Naive thymus-derived CD4-positive, alpha-beta T cell (primary cell): ENCODE measurements around the gene TSKU. TPM values are rescaled to one million over a fixed set of nuclear protein-coding genes. Genes with fewer than 3 reads are reported as not detected.
A peak's percentile ranks its signal among the peaks of the same experiment; 100 is the strongest.

ENCODE experiments used
- ATAC-seq: fragments of 150-1000 bp; cut with Tn5 transposase; 2 replicates; pipeline ENCODE4 v1.10.0; 2021; ENCODE audit warnings: mild to moderate bottlenecking, moderate library complexity
- CTCF ChIA-PET: fragments of 350-600 bp; sonication (Branson Sonifier 250); formaldehyde crosslinking; loops from one replicate; lab custom pipeline; 2021; ENCODE audit warnings: antibody characterized with exemption; lab: Charles Lee
- POLR2A ChIA-PET: fragments of 350-600 bp; sonication (Branson Sonifier 250); formaldehyde crosslinking; loops from one replicate; lab custom pipeline; 2021; ENCODE audit warnings: antibody characterized with exemption, inconsistent platforms; lab: Charles Lee
- DNase-seq, 9 donors: peaks; one replicate each; pipeline versions ENCODE4 v3.0.0 to v3.0.0-alpha.2; 2020 to 2022; ENCODE audit warnings: mixed read lengths in 1 of 9
- H3K27ac ChIP-seq: one replicate; pipeline ENCODE4 v1.7.0; 2013; ENCODE audit warnings: mild to moderate bottlenecking, low read depth, low read length, moderate library complexity
- H3K27me3 ChIP-seq, 2 donors: one replicate each; pipeline ENCODE4 v1.7.0; 2013; ENCODE audit warnings: low read length in 2 of 2, mild to moderate bottlenecking in 2 of 2, moderate library complexity in 2 of 2; ENCODE audit not compliant: control insufficient read depth in 2 of 2, insufficient read depth in 2 of 2
- H3K36me3 ChIP-seq, 3 experiments: 1 replicate in 2 of 3; 2 replicates in 1 of 3; pipeline ENCODE4 v1.7.0; 2013; ENCODE audit warnings: low read length in 3 of 3, mild to moderate bottlenecking in 3 of 3, moderate library complexity in 1 of 3; ENCODE audit not compliant: insufficient read depth in 3 of 3, control insufficient read depth in 2 of 3
- H3K4me1 ChIP-seq, 2 donors: one replicate each; pipeline ENCODE4 v1.7.0; 2013; ENCODE audit warnings: low read length in 2 of 2, mild to moderate bottlenecking in 2 of 2, moderate library complexity in 1 of 2; ENCODE audit not compliant: control insufficient read depth in 2 of 2, insufficient read depth in 2 of 2
- H3K4me3 ChIP-seq: 2 replicates; pipeline ENCODE4 v1.7.0; 2013; ENCODE audit warnings: mild to moderate bottlenecking, low read length
- H3K9me3 ChIP-seq, 3 experiments: 1 replicate in 2 of 3; 2 replicates in 1 of 3; pipeline ENCODE4 v1.7.0; 2013; ENCODE audit warnings: low read length in 3 of 3; ENCODE audit not compliant: control insufficient read depth in 2 of 3
- H3K27ac Mint-ChIP-seq, 9 donors: one replicate each; pipeline ENCODE4 v1.8.0; 2020 to 2022; ENCODE audit warnings: mixed read lengths in 9 of 9, mild to moderate bottlenecking in 8 of 9, moderate library complexity in 5 of 9, inconsistent platforms in 2 of 9
- H3K27me3 Mint-ChIP-seq, 5 donors: one replicate each; pipeline ENCODE4 v1.8.0; 2021 to 2022; ENCODE audit warnings: mixed read lengths in 5 of 5, mild to moderate bottlenecking in 1 of 5
- H3K36me3 Mint-ChIP-seq, 5 donors: one replicate each; pipeline ENCODE4 v1.8.0; 2020 to 2022; ENCODE audit warnings: mixed read lengths in 5 of 5, mild to moderate bottlenecking in 3 of 5, inconsistent platforms in 1 of 5
- H3K4me1 Mint-ChIP-seq, 7 donors: one replicate each; pipeline ENCODE4 v1.8.0; 2020 to 2022; ENCODE audit warnings: mixed read lengths in 7 of 7, mild to moderate bottlenecking in 3 of 7, inconsistent platforms in 1 of 7
- H3K4me3 Mint-ChIP-seq, 10 donors: one replicate each; pipeline ENCODE4 v1.8.0; 2020 to 2022; ENCODE audit warnings: mild to moderate bottlenecking in 10 of 10, mixed read lengths in 10 of 10, moderate library complexity in 6 of 10, inconsistent platforms in 2 of 10
- H3K9me3 Mint-ChIP-seq, 11 donors: one replicate each; pipeline ENCODE4 v1.8.0; 2020 to 2022; ENCODE audit warnings: mixed read lengths in 11 of 11, mild to moderate bottlenecking in 4 of 11, inconsistent platforms in 1 of 11, moderate library complexity in 1 of 11
- intact Hi-C, 2 donors: fragments of 100-400 bp; cut with micrococcal nuclease; formaldehyde crosslinking; loops; one replicate each; pipeline ENCODE4 v1.15.1; 2023
- polyA plus RNA-seq, 2 donors: library from polyadenylated mRNA; unstranded; fragments of 300-500 nt; fragmentation: Illumina TruSeq; gene quantifications; one replicate each; pipeline ENCODE4 v1.2.3, GENCODE V29; 2021
- total RNA-seq, 6 experiments: library from RNA in 5 of 6; stranded (reverse) in 5 of 6; gene quantifications; 1 replicate in 5 of 6; 2 replicates in 1 of 6; pipeline ENCODE4 v1.2.3 and lab custom pipeline; 2021 to 2026

The TSKU gene
- total and polyA plus RNA-seq, 7 experiments from 2014 or later = 0.13 to 1.5 TPM; not detected in 5

- Mint-ChIP-seq H3K4me3 (peak overlapping the region; percentile 16 to 66 (median 56)), H3K27me3 (peaks cover 4 to 19% (median 8%) of the 10 kb centered on the region in 5 donors), H3K4me1 (peaks cover 4 to 20% (median 17%) of the 10 kb centered on the region in 7 donors), H3K27ac (peak overlapping the region in 3 of 9 donors; percentile 9 to 54 (median 24)), H3K36me3 (no peaks in the 10 kb centered on the region), H3K9me3 (no peaks in the 10 kb centered on the region)
- DNase-seq = peak; percentile 60 to 80 (median 76)
- ATAC-seq = peak; percentile 93
- Histone ChIP-seq H3K27ac (no peak overlapping the region), H3K9me3 (no peaks in the 10 kb centered on the region), H3K4me3 (peak overlapping the region; percentile 21), H3K27me3 (no peaks in the 10 kb centered on the region), H3K36me3 (no peaks in the 10 kb centered on the region), H3K4me1 (peaks cover 0 to 13% of the 10 kb centered on the region in 2 donors)
- ChIA-PET POLR2A (no interaction called here), CTCF (interaction anchor here (0.7 to 3.0 kb wide), 8 partner anchors 16 to 1916 kb away, joined by 3 to 19 read pairs (median 4); no protein-coding TSS in a partner anchor)
- intact Hi-C loops = loop anchor here (1.0 kb wide), 3 partner anchors 17 to 78 kb away; no protein-coding TSS in a partner anchor
Observed at GRCh38 chr11:76799066-76799804, 16.1 kb downstream of the TSKU start.

- H3K27me3 ChIP-seq = no peaks in the 10 kb centered on the region
- DNase-seq = no peak
- no peak overlapping the region for H3K4me3 ChIP-seq
- H3K9me3 Mint-ChIP-seq = no peaks in the 10 kb centered on the region
- no peaks in the 10 kb centered on the region for H3K9me3 ChIP-seq
- H3K27ac Mint-ChIP-seq = no peak overlapping the region
- CTCF ChIA-PET = interaction anchor here (1.0 to 1.7 kb wide), 3 partner anchors 66 to 118 kb away, joined by 5 to 9 read pairs (median 5); no protein-coding TSS in a partner anchor
- H3K4me1 ChIP-seq = peaks cover 0 to 16% of the 10 kb centered on the region in 2 donors
- H3K36me3 ChIP-seq = no peaks in the 10 kb centered on the region
- no peak overlapping the region for H3K27ac ChIP-seq
- intact Hi-C loops = no loop called here
- POLR2A ChIA-PET = interaction anchor here (0.6 kb wide), 1 partner anchor 64 kb away, joined by 3 read pairs; no protein-coding TSS in a partner anchor
- ATAC-seq = no peak
- H3K4me3 Mint-ChIP-seq = no peak overlapping the region
- peaks cover 8 to 19% (median 11%) of the 10 kb centered on the region in 5 donors for H3K27me3 Mint-ChIP-seq
- H3K36me3 Mint-ChIP-seq = no peaks in the 10 kb centered on the region
- H3K4me1 Mint-ChIP-seq = peaks cover 9 to 30% (median 28%) of the 10 kb centered on the region in 7 donors
Observed at GRCh38 chr11:76800466-76801200, 17.5 kb downstream of the TSKU start.

- intact Hi-C loops = no loop called here
Observed at GRCh38 chr11:76801225-76801624, 18.1 kb downstream of the TSKU start.

GRCh38 chr11:76801736-76802135 lies 18.6 kb downstream of the TSKU start:
- Histone ChIP-seq H3K36me3 (no peaks in the 10 kb centered on the region), H3K27ac (no peak overlapping the region), H3K27me3 (no peaks in the 10 kb centered on the region), H3K4me3 (no peak overlapping the region), H3K9me3 (no peaks in the 10 kb centered on the region), H3K4me1 (peaks cover 0 to 16% of the 10 kb centered on the region in 2 donors)
- DNase-seq = no peak
- Mint-ChIP-seq H3K27me3 (peaks cover 8 to 29% (median 21%) of the 10 kb centered on the region in 5 donors), H3K27ac (no peak overlapping the region), H3K4me1 (peaks cover 9 to 40% (median 31%) of the 10 kb centered on the region in 7 donors), H3K9me3 (no peaks in the 10 kb centered on the region), H3K36me3 (no peaks in the 10 kb centered on the region), H3K4me3 (no peak overlapping the region)
- ChIA-PET CTCF (interaction anchor here (1.7 kb wide), 1 partner anchor 117 kb away, joined by 5 read pairs; no protein-coding TSS in a partner anchor), POLR2A (no interaction called here)
- intact Hi-C loops = no loop called here
- ATAC-seq = no peak

More at GRCh38 chr11:76801225-76801624, 18.1 kb downstream of the TSKU start:
- Histone ChIP-seq H3K9me3 (no peaks in the 10 kb centered on the region), H3K4me3 (no peak overlapping the region), H3K27me3 (no peaks in the 10 kb centered on the region), H3K36me3 (no peaks in the 10 kb centered on the region), H3K27ac (no peak overlapping the region), H3K4me1 (peaks cover 0 to 16% of the 10 kb centered on the region in 2 donors)
- peaks cover 8 to 24% (median 17%) of the 10 kb centered on the region in 5 donors for H3K27me3 Mint-ChIP-seq
- ChIA-PET CTCF (interaction anchor here (1.7 kb wide), 1 partner anchor 118 kb away, joined by 5 read pairs; no protein-coding TSS in a partner anchor), POLR2A (interaction anchor here (0.6 kb wide), 1 partner anchor 64 kb away, joined by 3 read pairs; no protein-coding TSS in a partner anchor)
- DNase-seq = no peak
- H3K4me3 Mint-ChIP-seq = no peak overlapping the region
- no peaks in the 10 kb centered on the region for H3K9me3 Mint-ChIP-seq
- no peak for ATAC-seq
- peaks cover 9 to 34% (median 31%) of the 10 kb centered on the region in 7 donors for H3K4me1 Mint-ChIP-seq
- no peak overlapping the region for H3K27ac Mint-ChIP-seq
- no peaks in the 10 kb centered on the region for H3K36me3 Mint-ChIP-seq

GRCh38 chr11:76802151-76802550 lies 19.0 kb downstream of the TSKU start:
- no peak for DNase-seq
- ATAC-seq = no peak
- no peaks in the 10 kb centered on the region for H3K9me3 Mint-ChIP-seq

GRCh38 chr11:76802621-76803020 lies 19.5 kb downstream of the TSKU start:
- peaks cover 8 to 30% (median 22%) of the 10 kb centered on the region in 5 donors for H3K27me3 Mint-ChIP-seq

More at GRCh38 chr11:76802151-76802550, 19.0 kb downstream of the TSKU start:
- no peaks in the 10 kb centered on the region for H3K27me3 ChIP-seq
- peaks cover 0 to 16% of the 10 kb centered on the region in 2 donors for H3K4me1 ChIP-seq
- H3K9me3 ChIP-seq = no peaks in the 10 kb centered on the region
- Mint-ChIP-seq H3K27me3 (peaks cover 8 to 30% (median 22%) of the 10 kb centered on the region in 5 donors), H3K36me3 (no peaks in the 10 kb centered on the region), H3K4me3 (no peak overlapping the region), H3K4me1 (peaks cover 9 to 42% (median 31%) of the 10 kb centered on the region in 7 donors), H3K27ac (no peak overlapping the region)
- ChIA-PET CTCF (interaction anchor here (1.2 to 1.7 kb wide), 2 partner anchors 9 to 117 kb away, joined by 4 to 5 read pairs; no protein-coding TSS in a partner anchor), POLR2A (no interaction called here)
- no peaks in the 10 kb centered on the region for H3K36me3 ChIP-seq
- intact Hi-C loops = no loop called here
- no peak overlapping the region for H3K27ac ChIP-seq
- H3K4me3 ChIP-seq = no peak overlapping the region

More at GRCh38 chr11:76802621-76803020, 19.5 kb downstream of the TSKU start:
- no peaks in the 10 kb centered on the region for H3K36me3 Mint-ChIP-seq
- ChIA-PET CTCF (interaction anchor here (0.6 to 1.2 kb wide), 2 partner anchors 9 to 48 kb away, joined by 3 to 4 read pairs; no protein-coding TSS in a partner anchor), POLR2A (no interaction called here)
- H3K27ac ChIP-seq = no peak overlapping the region
- DNase-seq (no peak), ATAC-seq (no peak)
- no peaks in the 10 kb centered on the region for H3K36me3 ChIP-seq
- no peaks in the 10 kb centered on the region for H3K9me3 ChIP-seq
- no peak overlapping the region for H3K4me3 ChIP-seq
- intact Hi-C loops = no loop called here
- no peak overlapping the region for H3K4me3 Mint-ChIP-seq
- peaks cover 0 to 16% of the 10 kb centered on the region in 2 donors for H3K4me1 ChIP-seq
- no peaks in the 10 kb centered on the region for H3K27me3 ChIP-seq
- no peaks in the 10 kb centered on the region for H3K9me3 Mint-ChIP-seq
- no peak overlapping the region for H3K27ac Mint-ChIP-seq
- H3K4me1 Mint-ChIP-seq = peaks cover 9 to 46% (median 31%) of the 10 kb centered on the region in 7 donors
